ENCODE data around the gene MOB2.
"Not testable (repeated sequence)": the region's sequence is repeated elsewhere in the genome, so short reads cannot be mapped to it uniquely, and the experiment has no call there.

MOB2 gene

DNA sequence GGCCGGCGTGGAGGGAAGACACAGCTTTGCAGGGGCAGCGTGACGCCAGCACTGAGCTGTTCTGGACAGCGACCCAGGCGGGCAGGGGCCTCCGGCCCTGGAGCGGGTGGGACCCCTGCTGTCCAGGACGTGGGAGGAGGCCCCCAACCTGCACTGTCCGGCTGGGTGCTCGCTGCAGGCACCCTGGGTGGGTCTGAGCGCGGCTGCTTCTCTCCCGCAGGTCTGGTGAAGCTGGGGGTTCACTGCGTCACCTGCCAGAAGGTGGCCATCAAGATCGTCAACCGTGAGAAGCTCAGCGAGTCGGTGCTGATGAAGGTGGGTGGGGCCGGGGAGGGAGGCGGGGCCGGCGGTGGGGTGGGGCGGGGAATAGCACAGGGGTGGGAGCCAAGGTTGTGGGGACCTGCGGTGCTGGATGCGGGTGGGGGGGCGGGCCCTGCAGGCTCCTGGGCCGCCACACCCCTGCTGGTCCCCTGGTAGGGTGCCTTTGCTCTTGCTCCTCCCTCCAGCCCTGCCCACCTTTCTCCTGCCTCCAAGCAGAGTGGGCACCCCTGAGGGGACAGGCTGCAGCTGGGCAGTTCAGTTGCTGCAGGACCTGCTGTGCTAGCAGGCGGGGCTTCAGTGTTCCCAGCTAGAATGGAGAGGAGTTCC, 50.6 kb downstream of the MOB2 start:
- DNase-seq (ENCODE audit: low spot score): peak; percentile 72
- TF ChIP-seq CTCF (IDR thresholded peaks at IDR 0.05; ENCODE audit: extremely low read depth, insufficient read depth, missing control alignments): no peak
- in situ Hi-C loops (cut with MboI; ENCODE audit: low pct_unique_long_range_greater_than_20kb, low sequenced_read_pairs, unreplicated experiment): no loop called here

DNA sequence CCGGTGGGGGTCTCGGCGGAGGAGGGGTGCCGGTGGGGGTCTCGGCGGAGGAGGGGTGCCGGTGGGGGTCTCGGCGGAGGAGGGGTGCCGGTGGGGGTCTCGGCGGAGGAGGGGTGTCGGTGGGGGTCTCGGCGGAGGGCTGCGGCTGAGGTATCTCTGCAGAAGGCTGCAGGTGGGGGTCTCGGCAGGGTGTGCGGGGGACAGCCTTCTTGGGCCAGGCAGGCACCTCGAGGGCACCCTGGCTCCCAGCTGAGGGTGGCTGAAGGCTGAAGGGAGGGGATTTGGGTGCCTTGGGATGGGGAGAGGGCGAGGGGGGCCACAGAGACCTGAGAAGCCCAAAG, 51.1 kb downstream of the MOB2 start:
- in situ Hi-C loops (cut with MboI; ENCODE audit: low pct_unique_long_range_greater_than_20kb, low sequenced_read_pairs, unreplicated experiment): not testable (repeated sequence)
- peak; percentile 50 for DNase-seq (ENCODE audit: low spot score)

GRCh38 chr11:1433977-1434640, 52.5 kb downstream of the MOB2 start:
- no peak for TF ChIP-seq CTCF (IDR thresholded peaks at IDR 0.05; ENCODE audit: extremely low read depth, insufficient read depth, missing control alignments)
- in situ Hi-C loops (cut with MboI; ENCODE audit: low pct_unique_long_range_greater_than_20kb, low sequenced_read_pairs, unreplicated experiment): no loop called here
- DNase-seq (ENCODE audit: low spot score): no peak

- in situ Hi-C loops (cut with MboI; ENCODE audit: low pct_unique_long_range_greater_than_20kb, low sequenced_read_pairs, unreplicated experiment): no loop called here
- no peak for DNase-seq (ENCODE audit: low spot score)
- TF ChIP-seq CTCF (IDR thresholded peaks at IDR 0.05; ENCODE audit: extremely low read depth, insufficient read depth, missing control alignments): no peak
These were observed 53.0 kb downstream of the MOB2 start for GRCh38 chr11:1433568-1433967.

DNA sequence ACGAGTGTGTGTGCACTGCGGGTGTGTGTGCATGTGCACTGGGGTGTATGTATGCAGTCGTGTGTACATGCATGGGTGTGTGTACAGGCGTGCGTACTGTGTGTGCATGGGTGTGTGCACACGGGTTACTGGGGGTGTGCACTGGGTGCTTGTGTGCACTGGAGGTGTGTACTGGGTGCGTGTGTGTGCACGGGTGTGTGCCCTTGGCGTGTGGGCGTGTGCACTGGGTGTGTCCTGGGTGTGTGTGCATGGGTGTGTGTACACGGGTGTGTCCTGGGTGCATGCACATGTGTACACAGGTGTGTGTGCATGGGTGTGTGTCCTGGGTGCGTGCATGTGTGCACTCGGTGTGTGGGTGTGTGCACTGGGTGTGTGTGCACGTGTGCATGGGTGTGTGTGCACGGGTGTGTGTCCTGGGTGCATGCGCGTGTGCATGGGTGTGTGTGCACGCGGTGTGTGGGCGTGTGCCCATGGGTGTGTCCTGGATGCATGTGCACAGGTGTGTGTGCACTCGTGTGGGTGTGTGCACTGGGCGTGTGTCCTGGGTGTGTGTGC, 57.7 kb downstream of the MOB2 start:
- no peak for DNase-seq (ENCODE audit: low spot score)
- no peak for TF ChIP-seq CTCF (IDR thresholded peaks at IDR 0.05; ENCODE audit: extremely low read depth, insufficient read depth, missing control alignments)
- in situ Hi-C loops (cut with MboI; ENCODE audit: low pct_unique_long_range_greater_than_20kb, low sequenced_read_pairs, unreplicated experiment): no loop called here

- in situ Hi-C loops (cut with MboI; ENCODE audit: low pct_unique_long_range_greater_than_20kb, low sequenced_read_pairs, unreplicated experiment): no loop called here
- TF ChIP-seq CTCF (IDR thresholded peaks at IDR 0.05; ENCODE audit: extremely low read depth, insufficient read depth, missing control alignments): no peak
- DNase-seq (ENCODE audit: low spot score): no peak
These were observed 61.1 kb downstream of the MOB2 start for GRCh38 chr11:1425439-1425838.

DNA sequence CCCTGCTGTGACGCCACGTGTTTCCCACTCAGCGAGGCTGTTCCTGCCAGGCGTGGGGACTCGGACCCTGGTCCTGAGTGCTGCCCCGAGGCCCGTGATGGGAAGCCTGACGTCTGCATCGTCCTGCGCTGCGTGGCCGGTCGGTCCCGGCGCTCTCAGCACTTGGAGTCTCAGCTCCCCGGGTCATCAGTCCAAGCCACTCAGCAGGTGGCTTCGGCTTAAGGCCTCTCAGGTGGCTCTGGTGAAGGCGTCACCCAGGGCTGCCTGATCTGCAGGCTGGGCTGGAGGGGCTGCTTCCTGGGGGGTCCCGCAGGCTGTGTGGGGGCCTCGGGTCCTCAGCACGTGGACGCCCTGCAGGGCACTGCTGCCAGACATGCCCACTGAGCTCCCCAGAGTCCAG, 61.6 kb downstream of the MOB2 start:
- no peak for DNase-seq (ENCODE audit: low spot score)
- in situ Hi-C loops (cut with MboI; ENCODE audit: low pct_unique_long_range_greater_than_20kb, low sequenced_read_pairs, unreplicated experiment): no loop called here
- no peak for TF ChIP-seq CTCF (IDR thresholded peaks at IDR 0.05; ENCODE audit: extremely low read depth, insufficient read depth, missing control alignments)

GRCh38 chr11:1423406-1423805, 63.2 kb downstream of the MOB2 start:
- in situ Hi-C loops (cut with MboI; ENCODE audit: low pct_unique_long_range_greater_than_20kb, low sequenced_read_pairs, unreplicated experiment); DNase-seq (ENCODE audit: low spot score): not testable (repeated sequence)

All from GM13977 (cell line).